ENCODE results near the gene SRP72.

- no peak for TF ChIP-seq CTCF (IDR thresholded peaks at IDR 0.05; ENCODE audit: borderline replicate concordance, extremely low read depth, low read length, poor library complexity, severe bottlenecking)
- no peak for TF ChIP-seq EZH2 (IDR thresholded peaks at IDR 0.05; ENCODE audit: borderline replicate concordance, low read depth, low read length, severe bottlenecking)
These were observed 84.9 kb downstream of the SRP72 start for GRCh38 chr4:56552273-56552672.
